H9 (cell line): ENCODE data around the gene CAMTA1. TPM values are rescaled to one million over a fixed set of nuclear protein-coding genes. Genes with fewer than 3 reads are reported as not detected.

Experiments used
- DNase-seq: peaks from one replicate; pipeline ENCODE4 v3.0.0-alpha.2; 2017
- H2AFZ ChIP-seq: one replicate; pipeline ENCODE4 v1.6.1; 2013; ENCODE audit warnings: mild to moderate bottlenecking, low read length, control low read depth, moderate library complexity
- H2AK5ac ChIP-seq: 2 replicates; pipeline ENCODE4 v1.6.1; 2013; ENCODE audit warnings: low read length, control low read depth, mixed read lengths; ENCODE audit not compliant: insufficient read length
- H2BK120ac ChIP-seq: one replicate; pipeline ENCODE4 v1.6.1; 2013; ENCODE audit warnings: low read depth, mild to moderate bottlenecking, low read length, control low read depth, inconsistent platforms; ENCODE audit not compliant: poor library complexity, severe bottlenecking
- H2BK12ac ChIP-seq: 2 replicates; pipeline ENCODE4 v1.6.1; 2013; ENCODE audit warnings: low read length, control low read depth, mixed read lengths, low read depth; ENCODE audit not compliant: insufficient read length
- H2BK15ac ChIP-seq: 2 replicates; pipeline ENCODE4 v1.6.1; 2013; ENCODE audit warnings: low read depth, low read length, control low read depth
- H2BK20ac ChIP-seq: one replicate; pipeline ENCODE4 v1.6.1; 2013; ENCODE audit warnings: low read depth, mild to moderate bottlenecking, low read length, control low read depth, inconsistent platforms; ENCODE audit not compliant: poor library complexity, severe bottlenecking
- H2BK5ac ChIP-seq: 2 replicates; pipeline ENCODE4 v1.6.1; 2013; ENCODE audit warnings: low read length, control low read depth, mixed read lengths; ENCODE audit not compliant: insufficient read length
- H3K14ac ChIP-seq: 2 replicates; pipeline ENCODE4 v1.6.1; 2013; ENCODE audit warnings: low read length, control low read depth; ENCODE audit not compliant: insufficient read depth
- H3K18ac ChIP-seq: 2 replicates; pipeline ENCODE4 v1.6.1; 2013; ENCODE audit warnings: low read depth, mild to moderate bottlenecking, mixed read lengths, low read length, control low read depth; ENCODE audit not compliant: insufficient read length
- H3K23ac ChIP-seq: 2 replicates; pipeline ENCODE4 v1.6.1; 2013; ENCODE audit warnings: low read length, control low read depth, mixed read lengths, low read depth; ENCODE audit not compliant: insufficient read length
- H3K23me2 ChIP-seq: 2 replicates; pipeline ENCODE4 v1.6.1; 2013; ENCODE audit warnings: low read depth, mild to moderate bottlenecking, mixed read lengths, low read length, control low read depth; ENCODE audit not compliant: insufficient read length, poor library complexity, severe bottlenecking
- H3K27ac ChIP-seq: 2 replicates; pipeline ENCODE4 v1.5.1; 2013; ENCODE audit warnings: low read length, control low read depth, mixed read lengths, low read depth; ENCODE audit not compliant: insufficient read length
- H3K27me3 ChIP-seq: 2 replicates; pipeline ENCODE4 v1.6.1; 2013; ENCODE audit warnings: low read length, control low read depth, inconsistent platforms; ENCODE audit not compliant: insufficient read depth
- H3K4ac ChIP-seq: 2 replicates; pipeline ENCODE4 v1.6.1; 2013; ENCODE audit warnings: low read depth, mild to moderate bottlenecking, control low read depth, inconsistent platforms, low read length, moderate library complexity
- H3K4me1 ChIP-seq: 2 replicates; pipeline ENCODE4 v1.6.1; 2013; ENCODE audit warnings: low read length, control low read depth, inconsistent platforms; ENCODE audit not compliant: insufficient read depth
- H3K4me2 ChIP-seq: 2 replicates; pipeline ENCODE4 v1.6.1; 2013; ENCODE audit warnings: low read length, control low read depth, mixed read lengths; ENCODE audit not compliant: insufficient read length, insufficient read depth
- H3K56ac ChIP-seq: 2 replicates; pipeline ENCODE4 v1.6.1; 2013; ENCODE audit warnings: low read depth, mild to moderate bottlenecking, mixed read lengths, low read length, control low read depth; ENCODE audit not compliant: insufficient read length
- H3K79me1 ChIP-seq: 2 replicates; pipeline ENCODE4 v1.6.1; 2013; ENCODE audit warnings: low read depth, mild to moderate bottlenecking, moderate library complexity, low read length, control low read depth, inconsistent platforms; ENCODE audit not compliant: insufficient read depth, poor library complexity, severe bottlenecking
- H3K79me2 ChIP-seq: 2 replicates; pipeline ENCODE4 v1.6.1; 2013; ENCODE audit warnings: low read length, control low read depth, inconsistent platforms; ENCODE audit not compliant: insufficient read depth
- H3K9ac ChIP-seq: 2 replicates; pipeline ENCODE4 v1.6.1; 2013; ENCODE audit warnings: low read length, control low read depth, mixed read lengths; ENCODE audit not compliant: insufficient read length; ENCODE audit errors: extremely low read depth
- H3K9me3 ChIP-seq: one replicate; pipeline ENCODE4 v1.6.1; 2013; ENCODE audit warnings: low read depth, low read length, inconsistent platforms; ENCODE audit not compliant: control insufficient read depth
- H3T11ph ChIP-seq: one replicate; pipeline ENCODE4 v1.6.1; 2013; ENCODE audit warnings: mild to moderate bottlenecking, low read length, control low read depth, inconsistent platforms
- H4K20me1 ChIP-seq: one replicate; pipeline ENCODE4 v1.6.1; 2013; ENCODE audit not compliant: control insufficient read depth, insufficient read length, insufficient read depth
- H4K5ac ChIP-seq: 2 replicates; pipeline ENCODE4 v1.6.1; 2013; ENCODE audit warnings: low read depth, mild to moderate bottlenecking, mixed read lengths, low read length, control low read depth; ENCODE audit not compliant: insufficient read length
- H4K8ac ChIP-seq: replicated peaks from 2 replicates; pipeline ENCODE4 v1.6.1; 2013; ENCODE audit warnings: low read length, control low read depth, mixed read lengths, low read depth; ENCODE audit not compliant: insufficient read length
- H4K91ac ChIP-seq: 2 replicates; pipeline ENCODE4 v1.6.1; 2013; ENCODE audit warnings: low read depth, mild to moderate bottlenecking, moderate library complexity, mixed read lengths, low read length, control low read depth; ENCODE audit not compliant: insufficient read length
- H3K27ac Mint-ChIP-seq, 3 experiments: 2 replicates in 2 of 3; 3 replicates in 1 of 3; pipeline ENCODE4 v1.8.0; 2020 to 2021; ENCODE audit warnings: mixed read lengths in 3 of 3, mild to moderate bottlenecking in 1 of 3, moderate library complexity in 1 of 3
- H3K27me3 Mint-ChIP-seq: 2 replicates; pipeline ENCODE4 v1.8.0; 2021; ENCODE audit warnings: low read depth, mild to moderate bottlenecking, moderate library complexity, mixed read lengths
- H3K36me3 Mint-ChIP-seq, 3 experiments: 2 replicates in 2 of 3; 3 replicates in 1 of 3; pipeline ENCODE4 v1.8.0; 2020 to 2021; ENCODE audit warnings: low read depth in 3 of 3, mixed read lengths in 3 of 3; ENCODE audit not compliant: insufficient read depth in 1 of 3
- H3K4me1 Mint-ChIP-seq, 2 experiments: 2 replicates each; pipeline ENCODE4 v1.8.0; 2020; ENCODE audit warnings: mixed read lengths in 2 of 2
- H3K4me3 Mint-ChIP-seq, 2 experiments: 2 replicates in 1 of 2; 3 replicates in 1 of 2; pipeline ENCODE4 v1.8.0; 2020 to 2021; ENCODE audit warnings: mild to moderate bottlenecking in 2 of 2, mixed read lengths in 2 of 2, moderate library complexity in 1 of 2
- H3K9me3 Mint-ChIP-seq, 2 experiments: 2 replicates in 1 of 2; 3 replicates in 1 of 2; pipeline ENCODE4 v1.8.0; 2020; ENCODE audit warnings: mild to moderate bottlenecking in 2 of 2, mixed read lengths in 2 of 2, moderate library complexity in 1 of 2
- CTCF ChIP-seq: fragments of 200-600 bp; sonication (generic); conservative IDR thresholded peaks from 3 replicates; pipeline ENCODE4 v1.8.0; 2021; ENCODE audit warnings: antibody characterized with exemption, mild to moderate bottlenecking
- WGBS: extraction: QIAGEN DNeasy Blood & Tissue Kit; methylation state at CpG from one replicate; pipeline ENCODE4 v1.1.7; 2013; ENCODE audit warnings: missing lambda C conversion rate, low lambda C conversion rate, mixed read lengths; ENCODE audit not compliant: insufficient read length; ENCODE audit errors: extremely low coverage; 5-methylcytosine and 5-hydroxymethylcytosine counted together
- total RNA-seq: library from RNA; stranded (reverse); gene quantifications from 2 replicates; pipeline ENCODE4 v1.2.1, GENCODE V29; 2021

The CAMTA1 gene
- total RNA-seq, 1 experiment from 2014 or later: 115 TPM

GRCh38 chr1:7456722-7457082 lies 671.4 kb downstream of the CAMTA1 start:
- no peaks in the 10 kb centered on the region; the same call in 1 of the 2 replicates for H3K4me1 ChIP-seq
- H3K27me3 Mint-ChIP-seq: peaks cover 2% of the 10 kb centered on the region; the same call in 1 of the 2 replicates
- no peak overlapping the region for H3K23ac ChIP-seq
- no peak overlapping the region for H2BK20ac ChIP-seq
- H2AK5ac ChIP-seq: no peak overlapping the region
- H2BK120ac ChIP-seq: no peak overlapping the region
- no peak overlapping the region for H2BK12ac ChIP-seq
- no peaks in the 10 kb centered on the region for H3K27me3 ChIP-seq
- H3K79me1 ChIP-seq: no peaks in the 10 kb centered on the region
- no peak overlapping the region for H3K56ac ChIP-seq
- H4K8ac ChIP-seq: no peak overlapping the region
- H3K4ac ChIP-seq: no peak overlapping the region
- peak; percentile 71 for DNase-seq
- H4K5ac ChIP-seq: no peak overlapping the region
- no peaks in the 10 kb centered on the region for H3K23me2 ChIP-seq
- no peak overlapping the region for H3K27ac ChIP-seq
- H3K9me3 Mint-ChIP-seq: no peaks in the 10 kb centered on the region
- no peaks in the 10 kb centered on the region for H3K79me2 ChIP-seq
- peaks cover 16 to 48% of the 10 kb centered on the region in 2 experiments for H3K4me1 Mint-ChIP-seq
- H3K4me3 Mint-ChIP-seq: no peak overlapping the region
- no peak overlapping the region for H4K91ac ChIP-seq
- H2BK15ac ChIP-seq: no peak overlapping the region
- no peak overlapping the region for H3K4me2 ChIP-seq
- WGBS: no CpG with 5 or more reads among the region's 17 CpGs
- no peak overlapping the region for H3K9ac ChIP-seq
- no peak overlapping the region for H2BK5ac ChIP-seq
- H2AFZ ChIP-seq: no peak overlapping the region
- TF ChIP-seq CTCF: no peak
- H3K18ac ChIP-seq: no peak overlapping the region
- H3K27ac Mint-ChIP-seq: no peak overlapping the region
- 0 out of 2 replicates have a peak overlapping the region, but pooled peaks have one; percentile 75 for H3K14ac ChIP-seq
- no peaks in the 10 kb centered on the region for H3K9me3 ChIP-seq
- H4K20me1 ChIP-seq: no peaks in the 10 kb centered on the region
- H3T11ph ChIP-seq: no peak overlapping the region
- H3K36me3 Mint-ChIP-seq: no peaks in the 10 kb centered on the region
